ENCODE results near the gene GAK.
"Not testable (repeated sequence)": the region's sequence is repeated elsewhere in the genome, so short reads cannot be mapped to it uniquely, and the experiment has no call there.

The GAK gene

DNA sequence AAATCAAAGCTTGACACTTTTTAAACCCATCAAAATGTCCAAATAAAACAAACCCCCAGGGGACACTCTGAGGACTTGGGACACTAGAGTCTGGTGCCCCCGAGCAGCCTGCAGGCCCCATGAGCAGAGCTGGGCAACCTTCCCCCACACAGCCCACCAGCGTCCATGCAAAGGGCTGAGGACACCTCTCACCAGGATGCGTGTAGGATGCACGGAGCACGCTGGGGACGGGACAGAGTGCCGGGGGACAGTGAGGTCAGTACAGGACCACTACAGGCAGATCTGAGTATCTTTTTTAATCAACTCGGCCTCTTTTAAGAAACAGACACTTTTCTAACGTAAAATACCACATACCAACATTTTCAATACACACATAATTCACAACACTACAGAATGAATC lies 6.9 kb downstream of the GAK start:
- no peak for DNase-seq

DNA sequence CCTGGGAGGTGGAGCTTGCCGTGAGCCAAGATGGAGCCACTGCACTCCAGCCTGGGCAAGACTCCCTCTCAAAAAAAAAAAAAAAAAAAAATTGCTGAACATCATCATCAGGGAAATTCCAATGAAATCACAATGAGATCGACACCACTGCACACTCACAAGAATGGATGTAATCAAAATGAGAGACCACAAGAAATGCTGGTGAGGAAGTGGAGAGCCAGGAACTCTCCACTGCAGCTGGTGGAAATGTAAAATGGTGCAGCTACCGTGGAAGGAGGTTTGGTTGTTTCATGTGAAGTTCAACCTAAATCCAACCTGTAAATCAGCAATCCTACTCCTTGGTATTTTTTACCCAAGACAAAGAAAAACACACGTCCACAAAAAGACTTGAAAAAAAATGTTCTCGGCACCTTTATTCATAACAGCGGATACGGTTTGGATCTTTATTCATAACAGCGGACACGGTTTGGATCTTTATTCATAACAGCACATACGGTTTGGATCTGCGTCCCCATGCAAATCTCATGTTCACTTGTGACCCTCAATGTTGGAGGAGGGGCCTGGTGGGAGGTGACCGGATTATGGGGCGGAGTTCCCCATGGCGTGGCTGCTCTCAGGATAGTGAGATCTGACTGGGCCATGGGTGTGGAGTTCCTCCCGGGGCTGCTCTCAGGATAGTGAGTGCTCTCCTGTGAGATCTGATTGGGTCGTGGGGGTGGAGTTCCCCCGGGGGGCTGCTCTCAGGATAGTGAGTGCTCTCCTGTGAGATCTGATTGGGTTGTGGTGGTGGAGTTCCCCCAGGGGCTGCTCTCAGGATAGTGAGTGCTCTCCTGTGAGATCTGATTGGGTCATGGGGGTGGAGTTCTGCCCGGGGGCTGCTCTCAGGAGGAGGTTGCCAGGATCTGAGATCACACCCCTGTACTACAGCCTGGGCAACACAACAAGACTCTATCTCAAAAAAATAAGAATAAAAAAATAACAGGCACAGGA lies 7.7 kb downstream of the GAK start:
- no peak for DNase-seq

DNA sequence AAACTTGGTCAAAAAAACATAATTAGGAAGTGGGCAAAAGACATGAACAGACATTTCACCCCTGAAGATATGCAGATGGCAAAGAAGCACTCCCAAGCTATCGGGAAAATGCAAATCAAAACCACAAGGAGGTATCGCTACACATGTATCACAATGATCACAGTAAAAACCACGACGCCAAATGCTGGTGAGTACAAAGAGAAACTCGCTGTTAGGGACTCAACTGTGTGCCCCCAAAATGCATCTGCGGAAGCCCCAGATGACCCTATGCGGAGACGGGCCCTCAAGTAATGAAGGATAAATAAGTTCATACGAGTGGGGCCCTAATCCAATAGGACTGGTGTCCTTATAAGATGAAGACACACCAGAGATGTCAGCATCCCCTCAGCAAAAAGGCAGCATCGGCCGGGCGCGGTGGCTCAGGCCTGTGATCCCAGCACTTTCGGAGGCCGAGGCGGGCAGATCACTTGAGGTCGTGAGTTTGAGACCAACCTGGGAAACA lies 10.2 kb downstream of the GAK start:
- no peak for DNase-seq

DNA sequence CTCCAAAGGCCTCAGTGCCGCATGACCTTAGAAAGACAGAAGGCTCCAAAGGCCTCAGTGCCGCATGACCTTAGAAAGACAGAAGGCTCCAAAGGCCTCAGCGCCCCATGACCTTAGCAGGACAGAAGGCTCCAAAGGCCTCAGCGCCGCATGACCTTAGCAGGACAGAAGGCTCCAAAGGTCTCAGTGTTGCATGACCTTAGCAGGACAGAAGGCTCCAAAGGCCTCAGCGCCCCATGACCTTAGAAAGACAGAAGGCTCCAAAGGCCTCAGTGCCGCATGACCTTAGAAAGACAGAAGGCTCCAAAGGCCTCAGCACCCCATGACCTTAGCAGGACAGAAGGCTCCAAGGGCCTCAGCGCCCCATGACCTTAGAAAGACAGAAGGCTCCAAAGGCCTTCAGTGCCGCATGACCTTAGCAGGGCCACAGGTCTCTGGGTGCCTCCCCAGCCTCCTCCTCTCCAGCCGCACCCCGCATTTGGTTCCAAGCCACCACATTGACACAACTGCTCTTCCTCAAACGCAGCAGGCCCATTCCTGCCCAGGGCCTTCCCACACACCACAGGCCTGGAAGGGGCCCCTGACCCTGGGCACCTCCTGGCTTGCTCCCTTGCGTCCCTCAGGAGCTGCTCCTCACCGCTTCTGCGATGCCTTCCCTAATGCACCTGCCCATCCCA lies 13.0 kb downstream of the GAK start:
- not testable (repeated sequence) for DNase-seq

DNA sequence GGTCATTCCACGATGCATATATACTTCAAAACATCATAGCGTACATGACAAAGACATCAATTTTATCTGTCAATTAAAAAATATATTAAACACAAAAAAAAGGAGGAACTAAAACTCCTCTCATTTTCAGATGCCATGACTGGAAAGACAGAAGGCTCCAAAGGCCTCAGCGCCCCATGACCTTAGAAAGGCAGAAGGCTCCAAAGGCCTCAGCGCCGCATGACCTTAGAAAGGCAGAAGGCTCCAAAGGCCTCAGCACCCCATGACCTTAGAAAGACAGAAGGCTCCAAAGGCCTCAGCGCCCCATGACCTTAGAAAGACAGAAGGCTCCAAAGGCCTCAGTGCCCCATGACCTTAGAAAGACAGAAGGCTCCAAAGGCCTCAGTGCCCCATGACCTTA lies 13.5 kb downstream of the GAK start:
- not testable (repeated sequence) for DNase-seq

DNA sequence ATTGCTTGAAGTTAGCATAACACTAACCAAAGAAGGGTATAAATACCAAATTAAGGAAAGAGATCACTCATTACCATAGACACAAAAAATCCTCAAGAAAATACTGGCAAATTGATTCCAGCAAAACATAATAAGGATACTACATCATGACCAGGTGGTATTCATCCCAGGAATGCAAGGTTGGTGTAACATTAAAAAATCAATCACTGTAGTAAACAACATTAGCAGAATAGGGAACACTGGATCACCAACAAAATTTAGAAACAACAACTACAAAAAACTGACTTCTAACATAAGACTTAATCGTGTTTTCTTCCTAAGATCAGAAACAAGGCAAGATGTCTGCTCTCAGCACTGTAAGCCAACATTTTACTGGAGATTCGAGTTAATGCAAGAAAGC lies 14.1 kb downstream of the GAK start:
- DNase-seq = no peak

DNA sequence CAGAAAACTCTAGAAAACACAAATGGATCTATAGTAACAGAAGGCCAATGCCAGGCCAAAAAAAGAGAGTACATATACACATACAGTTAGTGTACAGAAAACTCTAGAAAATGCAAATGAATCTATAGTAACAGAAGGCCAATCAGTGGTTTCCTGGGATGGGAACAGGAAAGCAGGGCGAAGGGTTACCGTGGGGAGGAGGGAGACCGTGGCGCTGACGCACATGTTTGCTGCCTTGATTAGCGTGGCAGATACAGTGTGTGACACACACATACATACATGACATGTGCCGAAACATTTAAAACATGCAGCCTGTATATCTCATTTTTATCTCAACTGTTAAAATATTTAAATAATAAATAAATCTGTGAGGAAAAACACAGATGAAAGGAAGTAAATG lies 14.7 kb downstream of the GAK start:
- DNase-seq = no peak

DNA sequence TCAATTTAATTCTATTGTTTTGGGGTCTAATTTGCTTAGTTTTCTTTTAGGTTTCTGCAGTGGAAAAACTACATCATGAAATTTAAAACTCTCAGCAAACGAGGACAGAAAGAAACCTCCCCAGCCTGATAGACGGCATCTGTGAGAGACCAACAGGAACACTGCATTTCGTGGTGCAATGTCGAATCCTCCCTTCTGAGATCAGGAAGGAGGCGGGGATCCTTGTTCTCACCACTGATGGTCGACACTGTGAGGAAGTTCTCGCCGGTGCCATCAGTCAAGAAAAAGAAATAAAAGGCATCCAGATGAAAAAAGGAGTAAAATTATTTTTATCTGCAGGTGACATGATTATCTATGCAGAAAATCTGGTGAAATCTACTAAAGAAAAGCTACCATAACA lies 16.5 kb downstream of the GAK start:
- no peak for DNase-seq

DNA sequence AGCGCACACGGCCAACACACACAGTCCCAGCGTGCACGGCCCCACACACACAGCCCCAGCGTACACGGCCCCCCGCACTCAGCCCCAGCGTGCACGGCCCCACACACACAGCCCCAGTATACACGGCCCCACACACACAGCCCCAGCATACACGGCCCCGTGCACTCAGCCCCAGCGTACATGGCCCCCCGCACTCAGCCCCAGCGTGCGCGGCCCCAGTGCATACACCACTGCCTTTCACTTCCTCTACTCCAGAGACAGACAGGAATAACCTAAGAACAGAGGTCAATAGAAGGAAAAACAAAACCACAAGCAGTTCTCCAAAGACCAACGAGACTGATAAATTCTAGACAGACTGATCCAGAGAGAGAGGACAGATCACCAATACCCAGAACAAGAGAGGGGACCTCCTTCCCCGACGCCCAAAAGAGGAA lies 17.1 kb downstream of the GAK start:
- no peak for DNase-seq

DNA sequence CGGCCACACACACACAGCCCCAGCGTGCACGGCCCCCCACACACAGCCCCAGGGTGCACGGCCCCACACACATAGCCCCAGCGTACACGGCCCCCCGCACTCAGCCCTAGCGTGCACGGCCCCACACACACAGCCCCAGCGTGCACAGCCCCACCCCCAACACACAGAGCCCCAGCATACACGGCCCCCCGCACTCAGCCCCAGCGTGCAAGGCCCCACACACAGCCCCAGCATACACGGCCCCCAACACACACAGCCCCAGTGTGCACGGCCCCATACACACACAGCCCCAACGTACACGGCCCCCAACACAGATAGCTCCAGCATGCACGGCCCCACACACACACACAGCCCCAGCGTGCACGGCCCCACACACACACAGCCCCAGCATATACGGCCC lies 17.6 kb downstream of the GAK start:
- DNase-seq = no peak

DNA sequence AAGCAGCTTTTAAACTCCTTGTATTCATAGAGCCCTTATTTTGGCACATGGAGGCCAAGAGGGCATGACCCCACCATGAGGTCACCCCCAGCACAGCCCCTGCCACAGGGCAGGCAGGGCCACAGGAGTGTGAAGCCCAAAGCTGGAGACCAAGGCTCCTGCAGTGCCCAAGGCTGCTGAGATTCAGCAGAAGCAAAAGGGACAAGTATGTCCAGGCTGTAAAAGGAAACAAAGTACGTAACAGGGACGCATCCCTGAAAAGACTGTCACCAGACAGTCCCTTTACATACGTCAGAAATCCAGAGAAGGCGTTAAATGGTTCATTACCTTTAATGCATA lies 18.9 kb downstream of the GAK start:
- DNase-seq = no peak

DNA sequence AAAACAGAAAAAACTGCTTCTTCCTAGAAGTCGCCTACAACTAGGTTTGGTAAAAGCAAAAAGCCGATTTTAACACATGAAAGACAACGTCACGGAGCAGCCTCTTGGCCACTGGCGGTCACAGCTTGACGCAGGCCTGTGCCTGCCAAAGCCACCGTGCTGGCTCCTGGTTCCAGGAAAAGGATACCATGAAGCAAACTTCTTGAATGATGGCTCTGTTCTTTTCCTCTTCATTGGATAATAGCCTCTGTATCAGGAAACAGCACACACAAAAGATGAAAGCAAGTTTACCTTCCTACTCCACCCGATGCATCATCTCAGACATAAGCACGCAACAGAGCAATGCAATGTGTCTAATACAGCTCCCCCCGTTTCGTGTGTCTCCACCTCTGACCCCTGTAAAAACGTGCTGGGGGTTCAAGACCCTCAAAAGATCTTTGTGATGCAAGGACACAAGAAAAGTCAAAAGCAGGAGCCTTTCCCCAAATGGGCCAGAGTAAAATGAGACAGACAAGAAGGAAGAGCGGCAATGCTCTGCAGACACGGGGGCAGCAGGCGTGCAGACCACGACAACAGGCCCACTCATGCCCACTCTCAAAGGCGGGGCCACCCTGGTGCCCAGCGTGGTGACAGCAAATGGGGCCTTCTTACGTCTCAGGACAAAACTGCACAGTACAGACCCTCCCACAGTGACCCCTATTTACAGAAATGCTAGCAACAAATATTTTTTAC lies 19.4 kb downstream of the GAK start:
- DNase-seq = no peak

DNA sequence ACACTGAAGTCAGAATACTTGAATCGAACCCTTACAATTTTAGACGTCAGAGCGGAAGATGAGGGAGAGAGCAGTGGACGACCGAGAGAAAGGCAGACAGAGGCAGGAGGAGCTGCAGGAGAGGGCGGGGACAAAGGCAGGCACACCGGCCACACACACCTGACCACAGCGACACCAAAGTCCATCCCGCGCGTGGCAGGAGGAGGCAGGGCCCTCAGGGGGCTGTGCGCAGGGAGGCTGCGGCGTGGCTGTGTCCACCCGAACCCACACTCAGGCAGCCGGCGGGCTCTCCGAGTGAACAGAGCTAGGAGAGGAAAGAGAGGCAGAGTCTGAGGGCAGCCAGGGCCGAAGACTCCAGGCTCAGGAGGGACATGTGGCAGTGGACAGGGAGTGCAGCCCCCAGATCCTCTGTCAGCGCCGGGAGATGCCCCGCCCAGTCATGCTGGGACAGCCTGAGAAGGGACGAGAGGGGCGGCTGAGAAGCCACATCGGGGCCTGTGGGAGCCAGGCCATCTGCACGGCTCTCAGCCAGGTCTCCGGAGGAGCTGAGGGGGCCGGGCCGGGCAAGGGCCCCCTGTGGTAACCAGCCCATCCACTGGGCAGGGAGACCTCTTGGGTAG lies 20.1 kb downstream of the GAK start:
- no peak for DNase-seq

DNA sequence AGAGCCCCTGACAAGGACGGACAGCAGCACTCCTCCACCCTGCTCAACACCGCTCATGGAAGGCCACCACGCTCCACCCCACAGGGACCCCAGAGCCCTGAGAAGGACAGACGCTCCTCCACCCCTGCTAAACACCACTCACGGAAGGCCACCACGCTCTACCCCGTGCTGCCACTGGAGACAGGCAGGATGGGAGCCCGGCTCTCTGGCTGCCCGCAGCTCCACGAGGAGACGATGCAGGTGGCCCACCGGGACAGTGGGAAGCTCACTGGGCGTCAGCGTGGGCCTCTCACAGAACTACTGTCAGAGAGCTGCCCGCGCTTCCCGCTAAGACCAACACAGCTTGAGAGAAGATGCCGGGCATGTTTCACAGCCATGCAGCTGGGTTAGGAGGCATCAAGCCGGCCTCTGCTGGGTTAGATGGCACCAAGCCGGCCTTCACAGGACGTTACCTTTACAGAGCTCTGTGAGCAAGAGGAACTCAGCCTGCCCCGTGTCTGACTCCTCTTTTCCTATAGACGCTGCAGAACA lies 20.8 kb downstream of the GAK start:
- DNase-seq = no peak

DNA sequence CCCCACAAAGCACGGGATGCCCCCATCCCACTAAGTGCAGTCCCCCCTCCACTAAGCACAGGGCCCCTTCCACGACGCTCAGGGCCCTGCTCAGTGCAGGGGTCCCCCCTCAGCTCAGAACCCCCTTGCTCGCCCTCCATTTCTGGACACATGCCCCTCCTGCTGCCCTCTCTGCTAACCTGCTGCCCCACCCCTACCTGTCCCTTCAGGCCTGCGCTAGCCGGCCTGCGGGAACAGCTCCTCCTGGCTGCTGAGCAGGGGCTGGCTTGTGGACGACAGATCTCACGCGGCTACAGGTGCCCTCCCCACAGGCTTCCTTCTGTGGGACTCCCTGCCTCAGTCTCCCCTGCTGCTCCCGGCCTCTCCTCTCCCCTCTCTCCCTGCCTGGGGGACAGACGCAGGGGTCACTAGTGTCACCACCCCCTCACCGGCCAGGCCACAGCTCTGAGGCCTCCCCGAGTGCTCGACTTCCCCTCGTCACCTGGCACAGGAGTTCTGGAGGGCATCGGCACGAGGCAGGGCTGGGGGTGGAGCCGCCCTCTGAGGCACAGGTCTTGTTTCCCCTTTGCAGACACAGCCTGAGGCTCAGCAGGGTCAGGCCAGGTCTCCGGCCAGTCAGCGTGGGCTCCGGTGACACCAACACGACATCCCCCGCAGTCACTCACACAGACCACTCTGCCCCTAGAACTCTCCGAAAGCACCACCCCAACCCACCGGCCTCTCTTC lies 21.6 kb downstream of the GAK start:
- DNase-seq = no peak

DNA sequence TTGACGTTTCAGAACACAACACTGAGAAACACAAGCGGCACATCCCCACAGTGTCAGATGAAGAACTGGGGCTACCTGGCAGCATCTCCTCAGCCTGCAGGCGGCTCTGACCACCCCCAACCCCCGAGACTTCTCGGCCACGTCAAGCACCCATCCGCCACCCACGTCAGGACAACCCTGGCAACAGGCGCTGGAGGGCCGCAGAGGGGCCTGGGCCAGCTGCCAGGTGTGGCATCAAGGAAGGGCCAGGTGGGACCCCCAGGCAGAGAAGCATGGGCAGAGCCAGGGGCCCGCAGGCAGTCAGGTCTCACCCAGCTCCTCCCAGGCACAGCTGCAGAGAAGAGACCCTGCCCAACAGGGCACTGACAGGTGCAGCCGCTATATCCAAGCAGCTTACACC lies 22.3 kb downstream of the GAK start:
- no peak for DNase-seq

DNA sequence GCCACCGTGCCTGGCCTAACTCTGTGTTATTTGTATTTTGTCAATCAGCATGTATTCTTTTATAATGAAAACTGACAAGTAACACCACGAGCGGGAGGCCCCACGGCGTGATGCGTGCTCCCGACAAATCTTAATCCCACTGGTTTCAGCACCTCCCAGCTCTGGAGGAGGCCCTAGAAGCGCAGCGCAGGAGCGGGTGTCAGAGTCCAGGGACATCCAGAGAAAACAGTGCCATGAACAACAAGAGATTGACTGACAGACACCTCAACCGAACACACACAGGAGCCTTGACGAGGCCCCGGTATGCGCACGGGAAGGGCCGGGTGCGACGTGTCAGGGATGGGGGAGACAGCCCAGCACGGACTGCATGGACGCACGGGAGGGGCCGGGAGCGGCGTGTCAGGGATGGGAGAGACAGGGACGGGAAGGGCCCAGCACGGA lies 23.0 kb downstream of the GAK start:
- no peak for DNase-seq

DNA sequence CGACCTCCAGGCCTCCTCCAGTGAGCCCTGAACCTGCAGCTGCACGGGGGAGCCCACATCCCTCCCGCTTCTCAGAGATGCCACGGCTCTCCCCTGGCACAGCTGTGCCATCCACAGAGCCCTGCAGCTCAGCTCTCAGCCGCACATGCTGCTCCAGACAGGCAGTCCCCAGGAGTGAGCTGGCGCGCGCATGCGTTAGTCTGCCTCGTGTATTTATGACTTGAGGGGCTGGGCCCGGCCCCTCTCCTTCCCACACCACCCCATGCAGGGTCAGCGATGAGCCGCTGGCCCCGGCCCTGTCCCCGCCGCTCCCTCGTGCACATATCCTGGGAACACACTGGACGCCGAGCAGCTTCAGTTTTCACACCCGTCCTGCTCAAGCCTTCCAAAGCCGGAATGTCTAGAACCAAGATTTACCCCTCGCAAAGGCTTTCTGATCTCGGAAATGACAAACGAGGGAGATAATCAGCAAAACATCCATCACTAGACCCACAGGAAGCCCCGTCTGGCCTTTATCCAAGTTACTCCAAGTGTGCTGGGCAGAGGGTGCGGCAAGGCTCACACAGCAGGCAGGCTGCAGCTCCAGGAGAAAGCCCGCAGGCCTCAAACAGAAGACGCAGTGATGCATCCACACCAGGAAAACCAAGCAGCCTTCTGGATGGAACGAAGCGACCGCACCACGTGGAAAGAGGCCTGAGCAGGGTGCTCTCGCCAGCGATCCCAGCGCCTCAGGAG lies 24.3 kb downstream of the GAK start:
- no peak for DNase-seq

DNA sequence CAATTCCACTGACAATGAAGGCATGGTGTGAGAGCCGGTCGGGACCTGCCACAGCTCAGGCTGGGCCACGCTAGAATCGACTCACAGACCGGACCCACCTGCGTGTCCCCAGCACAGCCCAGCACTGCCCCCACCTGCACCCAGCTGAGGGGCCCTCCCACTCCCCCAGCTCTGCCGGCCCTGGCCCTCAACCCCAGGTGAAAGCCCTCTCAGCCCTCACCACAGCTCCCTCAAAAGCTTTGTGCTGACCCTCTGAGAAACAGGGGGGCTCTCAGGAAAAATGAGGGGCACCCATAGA lies 25.1 kb downstream of the GAK start:
- DNase-seq = no peak

DNA sequence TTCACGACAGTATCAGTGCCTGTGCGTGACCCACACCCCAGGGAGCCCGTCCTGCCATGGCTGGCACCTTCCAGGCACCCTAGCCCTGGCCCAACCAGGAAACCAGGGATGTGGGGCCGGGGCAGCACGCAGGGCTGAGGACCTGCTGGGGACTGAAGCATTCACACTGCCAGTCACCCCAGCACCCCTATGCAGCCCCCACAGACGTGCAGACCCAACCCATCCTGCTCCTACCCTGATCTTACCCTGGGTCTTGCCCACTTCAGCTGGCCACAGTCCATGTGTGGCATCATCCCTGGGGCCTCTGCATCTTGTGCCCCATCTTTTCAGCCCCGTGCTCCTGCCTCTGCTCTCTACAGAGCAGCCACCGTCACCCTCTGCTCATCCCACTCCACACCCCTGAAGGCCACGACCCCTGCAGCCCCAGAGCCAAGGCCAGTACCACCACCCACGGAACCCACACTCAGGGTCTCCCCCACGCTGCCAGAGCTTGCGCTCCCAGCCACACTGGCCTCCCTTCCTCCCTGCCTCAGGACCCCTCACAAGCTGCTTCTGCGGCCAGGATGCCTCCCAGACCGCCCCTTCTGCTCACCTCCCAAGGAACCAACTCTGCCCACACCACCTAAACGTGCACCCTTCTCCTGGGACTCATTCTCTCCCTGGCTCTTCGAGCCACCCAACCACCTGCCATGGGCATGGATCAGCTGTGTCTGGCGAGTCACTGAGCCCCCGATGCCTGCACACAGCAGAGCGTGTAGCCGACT lies 25.6 kb downstream of the GAK start:
- DNase-seq = no peak
